ENCODE data around the gene TRPC6. TPM values are rescaled to one million over a fixed set of nuclear protein-coding genes. Genes with fewer than 3 reads are reported as not detected.

TRPC6 gene
- total and polyA plus RNA-seq, 11 donors, result 0.25 to 1.7 (median 0.34) TPM; not detected in 1

DNA sequence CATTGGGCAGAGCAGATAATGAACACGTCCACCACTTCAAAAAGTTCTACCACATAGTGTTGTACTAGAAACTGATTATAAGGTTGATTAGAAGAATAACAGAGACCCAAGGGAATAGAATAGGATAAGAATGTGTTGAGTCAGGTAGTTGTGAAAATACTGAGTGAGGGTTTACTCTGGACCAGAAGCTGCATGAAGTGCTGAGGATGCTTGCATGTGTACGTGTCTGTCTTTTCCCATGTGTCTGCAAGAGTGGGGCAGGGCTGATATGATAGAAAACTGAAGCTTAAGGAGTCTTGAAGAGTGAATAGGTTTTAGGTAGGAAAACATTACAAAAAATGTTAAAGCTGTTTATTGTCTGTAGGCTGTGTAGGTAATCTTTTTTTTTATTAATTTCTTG lies 20.6 kb downstream of the TRPC6 start:
- Histone ChIP-seq H3K4me1 (no peaks in the 10 kb centered on the region), H3K36me3 (no peaks in the 10 kb centered on the region), H3K27ac (no peak overlapping the region), H3K9me3 (peaks cover 0 to 5% (median 0%) of the 10 kb centered on the region in 12 donors), H3K27me3 (no peaks in the 10 kb centered on the region), H3K4me3 (no peak overlapping the region)
- no peak for DNase-seq
- intact Hi-C loops (cut with DNase I), result no loop called here
- no peak for ATAC-seq
- TF ChIP-seq, protein P1, sequence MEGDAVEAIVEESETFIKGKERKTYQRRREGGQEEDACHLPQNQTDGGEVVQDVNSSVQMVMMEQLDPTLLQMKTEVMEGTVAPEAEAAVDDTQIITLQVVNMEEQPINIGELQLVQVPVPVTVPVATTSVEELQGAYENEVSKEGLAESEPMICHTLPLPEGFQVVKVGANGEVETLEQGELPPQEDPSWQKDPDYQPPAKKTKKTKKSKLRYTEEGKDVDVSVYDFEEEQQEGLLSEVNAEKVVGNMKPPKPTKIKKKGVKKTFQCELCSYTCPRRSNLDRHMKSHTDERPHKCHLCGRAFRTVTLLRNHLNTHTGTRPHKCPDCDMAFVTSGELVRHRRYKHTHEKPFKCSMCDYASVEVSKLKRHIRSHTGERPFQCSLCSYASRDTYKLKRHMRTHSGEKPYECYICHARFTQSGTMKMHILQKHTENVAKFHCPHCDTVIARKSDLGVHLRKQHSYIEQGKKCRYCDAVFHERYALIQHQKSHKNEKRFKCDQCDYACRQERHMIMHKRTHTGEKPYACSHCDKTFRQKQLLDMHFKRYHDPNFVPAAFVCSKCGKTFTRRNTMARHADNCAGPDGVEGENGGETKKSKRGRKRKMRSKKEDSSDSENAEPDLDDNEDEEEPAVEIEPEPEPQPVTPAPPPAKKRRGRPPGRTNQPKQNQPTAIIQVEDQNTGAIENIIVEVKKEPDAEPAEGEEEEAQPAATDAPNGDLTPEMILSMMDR (IDR thresholded peaks at IDR 0.05), result no peak
- no peak for TF ChIP-seq POLR2A (IDR thresholded peaks at IDR 0.05)
- WGBS, 4 donors, result 58 to 75% (median 61%) methylated on average over 2 of the region's 2 CpGs

DNA sequence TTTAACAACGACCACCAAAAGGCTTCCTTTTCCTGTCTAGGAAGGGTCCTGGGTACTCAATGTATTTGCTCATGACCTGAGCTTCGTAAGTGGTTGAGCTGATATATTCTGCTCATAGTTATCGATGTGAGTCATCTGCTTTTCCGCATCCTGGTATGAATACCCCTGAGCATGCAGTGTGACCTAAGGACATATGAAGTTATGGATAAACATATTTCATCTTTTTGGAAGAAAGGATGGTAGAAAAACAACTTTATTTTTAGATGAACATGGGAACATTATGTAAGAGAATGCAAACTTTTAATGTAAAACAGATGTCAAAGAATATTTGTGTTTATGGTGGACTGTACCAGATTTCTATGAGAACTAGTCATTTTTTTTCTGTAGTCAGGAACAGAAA lies 28.4 kb downstream of the TRPC6 start:
- Histone ChIP-seq H3K36me3 (no peaks in the 10 kb centered on the region), H3K27me3 (no peaks in the 10 kb centered on the region), H3K9me3 (no peaks in the 10 kb centered on the region), H3K4me1 (no peaks in the 10 kb centered on the region), H3K4me3 (no peak overlapping the region), H3K27ac (no peak overlapping the region)
- WGBS, 4 donors, result 69 to 78% (median 71%) methylated on average over 4 of the region's 4 CpGs
- ATAC-seq, result no peak
- DNase-seq, result no peak
- TF ChIP-seq, protein P1 (IDR thresholded peaks at IDR 0.05), result no peak
- TF ChIP-seq POLR2A (IDR thresholded peaks at IDR 0.05), result no peak
- intact Hi-C loops (cut with DNase I), result no loop called here

DNA sequence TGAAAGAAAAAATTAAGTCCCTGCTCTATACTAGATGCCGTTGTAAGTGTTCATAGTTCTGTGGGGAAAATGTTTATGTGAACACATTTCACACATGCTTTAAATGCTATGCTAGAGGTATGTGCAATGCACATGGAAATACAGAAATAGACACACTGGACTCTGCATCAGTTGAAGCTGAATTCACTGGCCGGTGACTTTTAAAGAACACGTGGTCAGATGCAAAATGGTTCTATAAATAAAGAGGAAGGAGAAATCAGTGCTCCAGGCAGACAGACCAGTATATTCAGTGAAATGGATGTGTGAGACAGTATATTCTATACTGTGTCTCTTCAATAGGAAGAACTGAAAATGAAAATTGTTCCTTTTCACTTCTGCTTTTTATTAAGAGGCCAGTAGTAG lies 29.9 kb downstream of the TRPC6 start:
- 28 to 42% (median 35%) methylated on average over 3 of the region's 3 CpGs for WGBS, 4 donors
- H3K4me3 ChIP-seq, result no peak overlapping the region
- intact Hi-C loops (cut with DNase I), result no loop called here
- no peak overlapping the region for H3K27ac ChIP-seq
- H3K4me1 ChIP-seq, result no peaks in the 10 kb centered on the region
- TF ChIP-seq POLR2A (IDR thresholded peaks at IDR 0.05), result no peak
- TF ChIP-seq, protein P1 (IDR thresholded peaks at IDR 0.05), result no peak
- ATAC-seq (no peak), DNase-seq (no peak)
- no peaks in the 10 kb centered on the region for H3K36me3 ChIP-seq
- no peaks in the 10 kb centered on the region for H3K27me3 ChIP-seq
- H3K9me3 ChIP-seq, result no peaks in the 10 kb centered on the region

DNA sequence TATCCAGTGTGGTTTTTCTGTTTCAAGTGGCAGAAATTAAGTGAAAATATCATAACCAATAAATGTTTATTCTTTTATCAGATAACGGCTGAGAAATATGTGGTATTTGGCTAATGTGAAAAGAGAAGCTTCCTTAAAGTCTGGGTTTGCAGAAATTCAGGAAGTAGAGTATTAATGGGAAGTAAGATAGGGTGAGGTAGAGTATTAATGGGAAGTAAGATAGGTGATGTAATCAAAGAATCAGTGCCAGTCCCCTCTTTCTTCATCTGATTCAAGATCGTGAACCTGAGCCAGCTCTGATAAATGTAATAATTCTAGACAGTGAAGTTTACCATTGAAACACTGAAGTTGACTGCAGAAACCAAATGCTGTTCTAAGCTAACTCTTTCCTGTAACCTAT lies 30.9 kb downstream of the TRPC6 start:
- Histone ChIP-seq H3K4me1 (no peaks in the 10 kb centered on the region), H3K27me3 (no peaks in the 10 kb centered on the region), H3K27ac (no peak overlapping the region), H3K9me3 (no peaks in the 10 kb centered on the region), H3K36me3 (no peaks in the 10 kb centered on the region), H3K4me3 (no peak overlapping the region)
- 57 to 68% (median 60%) methylated on average over 2 of the region's 2 CpGs for WGBS, 4 donors
- DNase-seq, result no peak
- intact Hi-C loops (cut with DNase I), result no loop called here
- no peak for TF ChIP-seq POLR2A (IDR thresholded peaks at IDR 0.05)
- ATAC-seq, result no peak

DNA sequence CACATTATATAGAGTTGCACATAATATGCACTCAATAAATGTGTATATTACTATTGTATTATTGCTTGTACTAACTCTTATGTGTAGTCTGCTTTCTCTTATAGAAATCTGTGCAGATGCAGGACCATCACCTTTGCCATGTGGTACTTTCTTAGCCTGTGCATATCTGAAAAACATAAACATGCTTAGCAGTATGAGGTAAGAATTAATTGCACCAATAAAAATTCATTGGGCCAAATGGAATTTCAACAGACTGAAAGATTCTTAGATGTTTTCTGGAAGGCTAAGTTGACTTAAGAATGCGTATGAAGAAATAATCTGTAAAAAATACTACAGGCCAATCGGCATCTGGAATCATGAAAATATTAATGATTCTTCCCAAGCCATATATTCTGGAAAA lies 55.3 kb downstream of the TRPC6 start:
- Histone ChIP-seq H3K27me3 (no peaks in the 10 kb centered on the region), H3K4me1 (no peaks in the 10 kb centered on the region), H3K27ac (no peak overlapping the region), H3K4me3 (no peak overlapping the region), H3K9me3 (no peaks in the 10 kb centered on the region), H3K36me3 (no peaks in the 10 kb centered on the region)
- WGBS, 4 donors, result 90 to 95% (median 93%) methylated on average over 2 of the region's 2 CpGs
- ATAC-seq, result no peak
- DNase-seq, result no peak
- intact Hi-C loops (cut with DNase I), result no loop called here
- TF ChIP-seq POLR2A (IDR thresholded peaks at IDR 0.05), result no peak
- TF ChIP-seq, protein P1 (IDR thresholded peaks at IDR 0.05), result no peak

All from heart left ventricle (tissue), 16 donors.